ENCODE data around the gene CTNNAL1.

DNA sequence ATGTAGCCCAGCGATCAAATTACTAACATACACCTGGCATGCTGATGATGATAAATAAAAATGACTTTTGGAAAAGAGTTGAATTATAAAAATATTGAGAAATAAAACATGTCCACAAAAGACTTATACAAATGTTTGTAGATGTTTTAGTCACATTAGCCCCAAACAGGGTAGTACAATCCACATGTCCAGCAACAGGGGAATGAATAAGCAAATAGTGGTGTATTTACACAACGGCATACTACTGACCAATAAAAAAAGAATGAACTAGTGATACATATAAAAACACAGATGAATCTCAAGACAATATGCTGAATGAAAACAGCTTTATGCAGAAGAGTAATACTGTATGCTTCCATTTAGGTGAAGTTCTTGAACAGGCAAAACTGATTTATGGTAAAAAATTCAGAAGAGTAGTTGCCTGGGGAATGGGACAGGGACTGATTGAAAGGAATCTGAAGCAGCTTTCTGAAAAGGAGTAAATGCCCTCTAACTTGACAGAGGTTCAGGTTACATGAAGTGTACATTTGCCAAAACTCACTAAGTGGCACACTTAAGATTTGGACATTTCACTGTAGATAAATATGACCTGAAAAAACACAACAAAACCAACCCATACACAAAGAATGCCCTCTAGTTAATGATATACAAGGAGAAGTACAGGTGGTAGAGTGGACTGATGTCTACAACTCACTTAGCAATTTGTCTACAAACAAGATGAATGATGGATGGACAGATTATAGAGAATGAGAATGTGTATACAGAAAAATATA, 115.8 kb downstream of the CTNNAL1 start:
- TF ChIP-seq, protein P1, sequence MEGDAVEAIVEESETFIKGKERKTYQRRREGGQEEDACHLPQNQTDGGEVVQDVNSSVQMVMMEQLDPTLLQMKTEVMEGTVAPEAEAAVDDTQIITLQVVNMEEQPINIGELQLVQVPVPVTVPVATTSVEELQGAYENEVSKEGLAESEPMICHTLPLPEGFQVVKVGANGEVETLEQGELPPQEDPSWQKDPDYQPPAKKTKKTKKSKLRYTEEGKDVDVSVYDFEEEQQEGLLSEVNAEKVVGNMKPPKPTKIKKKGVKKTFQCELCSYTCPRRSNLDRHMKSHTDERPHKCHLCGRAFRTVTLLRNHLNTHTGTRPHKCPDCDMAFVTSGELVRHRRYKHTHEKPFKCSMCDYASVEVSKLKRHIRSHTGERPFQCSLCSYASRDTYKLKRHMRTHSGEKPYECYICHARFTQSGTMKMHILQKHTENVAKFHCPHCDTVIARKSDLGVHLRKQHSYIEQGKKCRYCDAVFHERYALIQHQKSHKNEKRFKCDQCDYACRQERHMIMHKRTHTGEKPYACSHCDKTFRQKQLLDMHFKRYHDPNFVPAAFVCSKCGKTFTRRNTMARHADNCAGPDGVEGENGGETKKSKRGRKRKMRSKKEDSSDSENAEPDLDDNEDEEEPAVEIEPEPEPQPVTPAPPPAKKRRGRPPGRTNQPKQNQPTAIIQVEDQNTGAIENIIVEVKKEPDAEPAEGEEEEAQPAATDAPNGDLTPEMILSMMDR (IDR thresholded peaks at IDR 0.05): no peak
- TF ChIP-seq POLR2A (IDR thresholded peaks at IDR 0.05): no peak
